PC-9 (cell line): ENCODE data around the gene KCNJ2. TPM values are rescaled to one million over a fixed set of nuclear protein-coding genes. Genes with fewer than 3 reads are reported as not detected.

ENCODE experiments used
- BruUV-seq: library from RNA; stranded (reverse); fragments of 400-500 nt; replicated peaks from 2 replicates; lab custom pipeline; 2021; lab: Mats Ljungman, UMichigan
- CTCF ChIA-PET: fragments of 300-600 bp; sonication (Branson Sonifier 250); formaldehyde crosslinking; loops from one replicate; lab custom pipeline; 2022; ENCODE audit warnings: antibody characterized with exemption; lab: Charles Lee
- POLR2A ChIA-PET: fragments of 300-600 bp; sonication (Branson Sonifier 250); formaldehyde crosslinking; loops from one replicate; lab custom pipeline; 2022; ENCODE audit warnings: antibody characterized with exemption; ENCODE audit not compliant: unreplicated experiment; lab: Charles Lee
- DNase-seq, 2 experiments: peaks; one replicate each; pipeline versions ENCODE4 v3.0.0 to v3.0.0-alpha.2; 2015 to 2022; ENCODE audit warnings: mixed read lengths in 1 of 2
- H2AFZ ChIP-seq: fragments of 200-600 bp; sonication (generic); 2 replicates; pipeline ENCODE4 v1.8.1; 2017; ENCODE audit warnings: antibody characterized with exemption
- H3F3A ChIP-seq: fragments of 200-600 bp; sonication (generic); 2 replicates; pipeline ENCODE4 v1.8.1; 2017; ENCODE audit warnings: antibody characterized with exemption, mild to moderate bottlenecking, low read depth; ENCODE audit not compliant: insufficient read depth
- H3K27ac ChIP-seq: fragments of 200-600 bp; sonication (generic); 2 replicates; pipeline ENCODE4 v1.6.1; 2016; ENCODE audit warnings: mixed run types
- H3K27me3 ChIP-seq: fragments of 200-600 bp; sonication (generic); 2 replicates; pipeline ENCODE4 v1.6.1; 2016; ENCODE audit warnings: low read depth, mixed run types; ENCODE audit not compliant: insufficient read depth
- H3K36me3 ChIP-seq: fragments of 200-600 bp; sonication (generic); 2 replicates; pipeline ENCODE4 v1.6.1; 2016; ENCODE audit warnings: low read depth, mixed run types
- H3K4me1 ChIP-seq: fragments of 200-600 bp; sonication (generic); replicated peaks from 2 replicates; pipeline ENCODE4 v1.6.1; 2016; ENCODE audit warnings: mixed run types; ENCODE audit not compliant: insufficient read depth
- H3K4me2 ChIP-seq: fragments of 200-600 bp; sonication (generic); 2 replicates; pipeline ENCODE4 v1.6.1; 2017; ENCODE audit warnings: mixed run types
- H3K4me3 ChIP-seq: fragments of 200-600 bp; sonication (generic); 2 replicates; pipeline ENCODE4 v1.6.1; 2016; ENCODE audit warnings: mixed run types
- H3K79me2 ChIP-seq: fragments of 200-600 bp; sonication (generic); 2 replicates; pipeline ENCODE4 v1.6.1; 2017; ENCODE audit warnings: low read depth, mixed run types
- H3K9me2 ChIP-seq: fragments of 200-600 bp; sonication (generic); 2 replicates; pipeline ENCODE4 v1.8.1; 2017; ENCODE audit warnings: mild to moderate bottlenecking; ENCODE audit not compliant: insufficient read depth
- H3K9me3 ChIP-seq: fragments of 200-600 bp; sonication (generic); 2 replicates; pipeline ENCODE4 v1.8.1; 2016; ENCODE audit warnings: low read depth; ENCODE audit not compliant: insufficient read depth
- H4K20me1 ChIP-seq: fragments of 200-600 bp; sonication (generic); 2 replicates; pipeline ENCODE4 v1.8.1; 2017; ENCODE audit not compliant: insufficient read depth
- EZH2 ChIP-seq: fragments of 200-600 bp; sonication (generic); IDR thresholded peaks from 2 replicates; pipeline ENCODE4 v1.8.0; 2017; ENCODE audit warnings: antibody characterized with exemption, low read depth
- intact Hi-C: fragments of 100-400 bp; cut with micrococcal nuclease; formaldehyde crosslinking; loops from one replicate; pipeline ENCODE4 v1.10.0; 2022; ENCODE audit not compliant: unreplicated experiment
- total RNA-seq: library from RNA; stranded (reverse); gene quantifications from 2 replicates; pipeline ENCODE4 v1.2.3, GENCODE V29; 2021
- TF ChIP-seq, protein P1 (sequence below): fragments of 200-600 bp; sonication (generic); conservative IDR thresholded peaks from 2 replicates; pipeline ENCODE4 v1.6.1; 2017; ENCODE audit warnings: mixed run types, antibody characterized with exemption, mild to moderate bottlenecking, moderate library complexity

KCNJ2 gene
- total RNA-seq, 1 experiment from 2014 or later: not detected

GRCh38 chr17:70153210-70153609, 16.1 kb upstream of the KCNJ2 start:
- no peaks in the 10 kb centered on the region for H3K9me2 ChIP-seq
- H3K9me3 ChIP-seq: no peaks in the 10 kb centered on the region; the same call in 1 of the 2 replicates
- no peak overlapping the region for H2AFZ ChIP-seq
- no peak overlapping the region for H3K4me2 ChIP-seq
- no peaks in the 10 kb centered on the region for H3K36me3 ChIP-seq
- no peaks in the 10 kb centered on the region for H4K20me1 ChIP-seq
- no peaks in the 10 kb centered on the region for H3K4me1 ChIP-seq
- no peaks in the 10 kb centered on the region for H3K79me2 ChIP-seq
- no peak for DNase-seq
- CTCF ChIA-PET: no interaction called here
- H3K27me3 ChIP-seq: no peaks in the 10 kb centered on the region
- no peak overlapping the region for H3K27ac ChIP-seq
- no peaks in the 10 kb centered on the region for H3F3A ChIP-seq
- no peak overlapping the region for H3K4me3 ChIP-seq
- intact Hi-C loops: no loop called here
- TF ChIP-seq EZH2: no peak
- TF ChIP-seq, protein P1, sequence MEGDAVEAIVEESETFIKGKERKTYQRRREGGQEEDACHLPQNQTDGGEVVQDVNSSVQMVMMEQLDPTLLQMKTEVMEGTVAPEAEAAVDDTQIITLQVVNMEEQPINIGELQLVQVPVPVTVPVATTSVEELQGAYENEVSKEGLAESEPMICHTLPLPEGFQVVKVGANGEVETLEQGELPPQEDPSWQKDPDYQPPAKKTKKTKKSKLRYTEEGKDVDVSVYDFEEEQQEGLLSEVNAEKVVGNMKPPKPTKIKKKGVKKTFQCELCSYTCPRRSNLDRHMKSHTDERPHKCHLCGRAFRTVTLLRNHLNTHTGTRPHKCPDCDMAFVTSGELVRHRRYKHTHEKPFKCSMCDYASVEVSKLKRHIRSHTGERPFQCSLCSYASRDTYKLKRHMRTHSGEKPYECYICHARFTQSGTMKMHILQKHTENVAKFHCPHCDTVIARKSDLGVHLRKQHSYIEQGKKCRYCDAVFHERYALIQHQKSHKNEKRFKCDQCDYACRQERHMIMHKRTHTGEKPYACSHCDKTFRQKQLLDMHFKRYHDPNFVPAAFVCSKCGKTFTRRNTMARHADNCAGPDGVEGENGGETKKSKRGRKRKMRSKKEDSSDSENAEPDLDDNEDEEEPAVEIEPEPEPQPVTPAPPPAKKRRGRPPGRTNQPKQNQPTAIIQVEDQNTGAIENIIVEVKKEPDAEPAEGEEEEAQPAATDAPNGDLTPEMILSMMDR: no peak
- BruUV-seq: no TSS peak
- POLR2A ChIA-PET: no interaction called here

DNA sequence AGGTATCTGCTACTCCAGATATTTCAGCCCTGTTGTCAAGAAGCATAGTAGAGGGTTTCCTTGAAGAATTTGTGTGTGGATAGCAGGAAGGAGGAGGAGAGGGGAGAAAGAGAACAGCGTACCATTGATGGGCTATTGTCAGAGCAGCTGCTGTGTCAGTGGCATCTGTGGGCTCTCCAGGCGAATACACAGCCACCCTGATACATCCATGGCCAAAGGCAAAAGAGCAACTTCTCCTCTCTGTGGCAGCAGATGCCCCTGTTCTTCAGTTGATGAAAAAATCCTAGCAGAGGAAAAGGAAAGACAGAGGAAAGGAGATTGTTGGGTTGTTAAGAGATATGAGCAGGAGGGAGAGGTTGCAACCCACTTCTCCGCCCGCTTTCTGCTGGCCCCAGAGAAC, 12.2 kb upstream of the KCNJ2 start:
- no peaks in the 10 kb centered on the region for H4K20me1 ChIP-seq
- no peaks in the 10 kb centered on the region for H3F3A ChIP-seq
- ChIA-PET CTCF (no interaction called here), POLR2A (no interaction called here)
- H3K36me3 ChIP-seq: no peaks in the 10 kb centered on the region
- H3K9me2 ChIP-seq: no peaks in the 10 kb centered on the region
- peaks cover 11% of the 10 kb centered on the region; the same call in 1 of the 2 replicates for H3K4me1 ChIP-seq
- intact Hi-C loops: no loop called here
- no peaks in the 10 kb centered on the region for H3K27me3 ChIP-seq
- BruUV-seq: no TSS peak
- H3K27ac ChIP-seq: no peak overlapping the region
- no peaks in the 10 kb centered on the region for H3K79me2 ChIP-seq
- H3K9me3 ChIP-seq: no peaks in the 10 kb centered on the region; the same call in 1 of the 2 replicates
- no peak overlapping the region for H3K4me3 ChIP-seq
- H2AFZ ChIP-seq: no peak overlapping the region
- no peak for DNase-seq
- TF ChIP-seq, protein P1: no peak
- no peak for TF ChIP-seq EZH2
- H3K4me2 ChIP-seq: no peak overlapping the region

DNA sequence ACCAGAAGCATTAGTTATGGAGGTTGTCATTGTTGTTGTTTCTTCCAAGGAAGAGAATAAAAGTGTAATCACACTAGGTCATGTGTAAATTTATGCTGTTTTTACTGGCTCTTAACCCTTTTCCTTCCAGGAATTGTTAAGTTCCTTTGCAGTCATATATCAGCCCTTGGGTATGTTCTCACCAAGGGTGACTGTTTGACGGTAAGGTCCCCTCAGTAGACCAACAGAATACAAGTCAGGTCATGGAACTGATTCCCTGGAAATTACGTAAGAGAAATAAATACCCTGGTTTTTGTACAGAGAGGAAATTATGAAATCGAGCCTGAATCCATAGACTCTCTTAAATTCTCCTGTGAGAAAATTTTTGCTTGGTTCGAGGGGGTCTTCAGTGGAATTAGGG, 11.2 kb upstream of the KCNJ2 start:
- POLR2A ChIA-PET: interaction anchor here (0.5 kb wide), 1 partner anchor 8 kb away, joined by 3 read pairs; no protein-coding TSS in a partner anchor
- no peaks in the 10 kb centered on the region for H3F3A ChIP-seq
- no peak for DNase-seq
- TF ChIP-seq, protein P1: no peak
- no peak for TF ChIP-seq EZH2
- H3K27me3 ChIP-seq: no peaks in the 10 kb centered on the region
- peaks cover 11% of the 10 kb centered on the region; the same call in 1 of the 2 replicates for H3K4me1 ChIP-seq
- no peak overlapping the region for H3K27ac ChIP-seq
- no peaks in the 10 kb centered on the region; the same call in 1 of the 2 replicates for H3K9me3 ChIP-seq
- H3K4me3 ChIP-seq: no peak overlapping the region
- no peaks in the 10 kb centered on the region for H4K20me1 ChIP-seq
- CTCF ChIA-PET: no interaction called here
- no peaks in the 10 kb centered on the region for H3K9me2 ChIP-seq
- H3K36me3 ChIP-seq: no peaks in the 10 kb centered on the region
- intact Hi-C loops: no loop called here
- H3K79me2 ChIP-seq: no peaks in the 10 kb centered on the region
- no TSS peak for BruUV-seq
- no peak overlapping the region for H3K4me2 ChIP-seq
- H2AFZ ChIP-seq: no peak overlapping the region
